NK-92 (cell line): Measurements from ENCODE around the gene ZSCAN10.

Source experiments
- DNase-seq: peaks from one replicate; lab custom pipeline; 2025; ENCODE audit not compliant: unreplicated experiment; lab: John Stamatoyannopoulos, UW

Gene ZSCAN10

GRCh38 chr16:3134338-3135125, 35.4 kb upstream of the ZSCAN10 start, which contains the start of gene ZNF213:
TSS of gene ZNF213 (plus strand) at chr16:3135029. CDS start at chr16:3137281, 2,252 bp downstream.
- peak; percentile 60 for DNase-seq

- no peak for DNase-seq
Observed at GRCh38 chr16:3133844-3134243, 34.8 kb upstream of the ZSCAN10 start.

GRCh38 chr16:3131755-3132377, 32.8 kb upstream of the ZSCAN10 start:
- DNase-seq: no peak

- peak; percentile 42 for DNase-seq
Observed at GRCh38 chr16:3129137-3130131, 30.3 kb upstream of the ZSCAN10 start.

GRCh38 chr16:3127745-3128144, 28.7 kb upstream of the ZSCAN10 start:
- no peak for DNase-seq

- peak; percentile 78 for DNase-seq
Observed at GRCh38 chr16:3123986-3124886, 25.1 kb upstream of the ZSCAN10 start.

GRCh38 chr16:3122926-3123570, 24.0 kb upstream of the ZSCAN10 start:
- DNase-seq: no peak

- no peak for DNase-seq
Observed at GRCh38 chr16:3121851-3122467, 22.9 kb upstream of the ZSCAN10 start.

GRCh38 chr16:3120435-3120834, 21.3 kb upstream of the ZSCAN10 start:
- DNase-seq: no peak

- no peak for DNase-seq
Observed at GRCh38 chr16:3119701-3120408, 20.8 kb upstream of the ZSCAN10 start.

GRCh38 chr16:3119286-3119685, 20.2 kb upstream of the ZSCAN10 start:
- no peak for DNase-seq

GRCh38 chr16:3118846-3119245, 19.8 kb upstream of the ZSCAN10 start:
- DNase-seq: no peak

- DNase-seq: no peak
Observed at GRCh38 chr16:3118204-3118790, 19.2 kb upstream of the ZSCAN10 start.

- DNase-seq: no peak
Observed at GRCh38 chr16:3115561-3115960, 16.5 kb upstream of the ZSCAN10 start.

- DNase-seq: no peak
Observed at GRCh38 chr16:3115003-3115402, 15.9 kb upstream of the ZSCAN10 start.

- no peak for DNase-seq
Observed at GRCh38 chr16:3113765-3114479, 14.8 kb upstream of the ZSCAN10 start.

GRCh38 chr16:3112881-3113574, 13.9 kb upstream of the ZSCAN10 start:
- DNase-seq: no peak
